22Rv1 (cell line): ENCODE data around the gene SPAG17.

Source experiments
- H3K27ac ChIP-seq: fragments of 450-650 bp; 2 replicates; pipeline ENCODE4 v1.5.1; 2017
- ZFX ChIP-seq: fragments of 450-650 bp; IDR thresholded peaks from 2 replicates; pipeline ENCODE4 v1.6.1; 2017; ENCODE audit warnings: antibody characterized with exemption, borderline replicate concordance
- TF ChIP-seq, protein P1 (sequence below): fragments of 450-650 bp; IDR thresholded peaks from 2 replicates; pipeline ENCODE4 v1.5.1; 2017; ENCODE audit warnings: mild to moderate bottlenecking

Gene SPAG17

DNA sequence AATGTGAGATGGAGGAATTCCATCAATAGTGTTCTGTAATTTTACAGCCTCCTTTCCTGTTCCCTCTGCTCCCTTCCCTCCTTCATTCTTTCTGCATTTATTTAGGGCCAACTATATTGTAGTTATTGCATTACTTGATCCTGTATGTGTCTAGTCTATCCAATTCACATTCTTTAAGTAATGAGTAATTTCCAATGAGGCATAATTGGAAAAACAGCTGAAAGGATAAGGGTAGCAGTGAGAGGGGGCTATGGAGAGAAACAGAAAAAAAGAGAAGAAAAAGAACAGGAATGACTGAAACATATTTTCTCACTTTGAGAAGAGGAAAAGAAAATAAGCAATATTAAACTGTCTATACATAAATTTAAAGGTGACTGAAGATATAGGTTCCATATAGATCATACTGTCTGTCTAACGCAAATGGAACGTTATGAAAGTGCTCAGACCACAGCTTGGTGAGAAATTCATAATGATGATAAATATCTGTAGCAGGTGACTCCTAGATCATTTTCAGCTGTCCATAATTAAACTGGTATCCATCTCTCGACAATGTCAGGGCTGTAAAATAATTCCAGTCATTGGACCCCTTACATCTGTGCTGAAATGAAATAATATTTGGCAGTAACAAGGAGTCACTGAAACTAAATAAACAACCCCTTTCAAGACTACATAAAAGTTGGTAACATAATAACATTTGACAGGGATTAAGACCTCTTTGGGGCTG lies 61.8 kb downstream of the SPAG17 start:
- H3K27ac ChIP-seq, result peak overlapping the region; percentile 63
- TF ChIP-seq, protein P1, sequence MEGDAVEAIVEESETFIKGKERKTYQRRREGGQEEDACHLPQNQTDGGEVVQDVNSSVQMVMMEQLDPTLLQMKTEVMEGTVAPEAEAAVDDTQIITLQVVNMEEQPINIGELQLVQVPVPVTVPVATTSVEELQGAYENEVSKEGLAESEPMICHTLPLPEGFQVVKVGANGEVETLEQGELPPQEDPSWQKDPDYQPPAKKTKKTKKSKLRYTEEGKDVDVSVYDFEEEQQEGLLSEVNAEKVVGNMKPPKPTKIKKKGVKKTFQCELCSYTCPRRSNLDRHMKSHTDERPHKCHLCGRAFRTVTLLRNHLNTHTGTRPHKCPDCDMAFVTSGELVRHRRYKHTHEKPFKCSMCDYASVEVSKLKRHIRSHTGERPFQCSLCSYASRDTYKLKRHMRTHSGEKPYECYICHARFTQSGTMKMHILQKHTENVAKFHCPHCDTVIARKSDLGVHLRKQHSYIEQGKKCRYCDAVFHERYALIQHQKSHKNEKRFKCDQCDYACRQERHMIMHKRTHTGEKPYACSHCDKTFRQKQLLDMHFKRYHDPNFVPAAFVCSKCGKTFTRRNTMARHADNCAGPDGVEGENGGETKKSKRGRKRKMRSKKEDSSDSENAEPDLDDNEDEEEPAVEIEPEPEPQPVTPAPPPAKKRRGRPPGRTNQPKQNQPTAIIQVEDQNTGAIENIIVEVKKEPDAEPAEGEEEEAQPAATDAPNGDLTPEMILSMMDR, result no peak
- no peak for TF ChIP-seq ZFX

DNA sequence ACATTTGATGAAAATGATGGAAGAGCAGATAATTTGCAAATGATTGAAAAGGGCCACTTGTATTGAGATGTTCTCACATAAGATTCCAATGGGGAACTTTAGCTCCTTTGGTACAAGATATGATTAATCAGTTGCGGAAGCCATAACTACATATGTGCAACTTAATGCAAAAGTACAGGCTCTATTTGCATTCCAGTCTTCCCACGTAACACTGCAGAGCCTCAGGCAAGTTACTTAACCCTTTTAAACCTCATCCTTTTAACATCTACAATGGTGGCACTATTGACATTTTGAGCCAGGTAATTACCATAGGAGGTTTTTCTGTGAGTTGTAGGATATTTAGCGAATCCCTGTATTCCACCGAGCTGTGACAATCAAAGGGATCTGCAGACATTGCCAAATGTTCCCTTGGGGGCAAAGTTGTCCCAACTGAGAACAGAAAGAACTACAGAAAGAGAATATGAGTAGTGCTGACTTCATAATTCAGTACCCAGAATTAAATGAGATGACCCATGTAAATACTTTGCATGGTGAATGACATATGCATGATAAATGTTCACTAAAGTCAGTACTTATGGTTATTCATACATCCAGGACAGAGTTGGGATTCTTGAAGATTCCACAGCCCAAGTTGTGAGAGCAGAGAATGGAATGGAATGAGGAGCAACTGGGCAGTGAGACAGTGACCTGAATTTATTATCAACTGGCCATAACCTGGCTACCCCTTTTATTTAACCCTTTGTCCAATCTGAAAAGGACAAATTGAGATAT lies 62.6 kb downstream of the SPAG17 start:
- TF ChIP-seq ZFX, result no peak
- TF ChIP-seq, protein P1, result no peak

DNA sequence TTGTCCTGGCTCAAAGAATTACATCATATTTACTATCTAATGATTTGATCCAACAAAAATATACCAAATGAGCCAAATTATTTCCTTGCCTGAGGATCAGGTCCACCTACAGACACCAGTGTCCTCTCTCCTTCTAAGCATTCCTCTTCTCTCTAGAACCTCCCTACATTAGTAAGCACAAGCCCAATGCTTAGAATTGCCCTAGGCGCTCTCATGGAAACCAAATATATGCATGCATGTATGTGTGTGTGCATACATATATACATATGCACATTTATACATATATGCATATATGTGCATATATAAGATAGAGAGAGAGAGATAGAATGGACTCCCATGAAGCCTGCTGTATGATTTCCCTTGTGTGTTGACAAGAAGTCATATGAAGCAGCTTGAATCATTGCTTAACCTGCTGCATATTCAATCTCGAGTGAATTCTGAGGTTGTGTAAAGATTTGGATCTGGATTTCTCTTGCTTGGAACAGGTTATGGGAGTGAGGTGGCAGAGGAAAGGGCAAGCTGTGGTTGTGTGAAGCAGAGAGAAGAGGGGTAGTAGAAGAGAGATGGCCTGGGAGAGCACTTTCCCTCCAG lies 66.1 kb downstream of the SPAG17 start:
- TF ChIP-seq ZFX, result no peak
- TF ChIP-seq, protein P1, result no peak
- peak overlapping the region; percentile 93 for H3K27ac ChIP-seq

More for the DNA sequence above, 62.6 kb downstream of the SPAG17 start:
- peak overlapping the region; percentile 63 for H3K27ac ChIP-seq

GRCh38 chr1:118118469-118118868 lies 66.6 kb downstream of the SPAG17 start:
- TF ChIP-seq, protein P1, result no peak
- TF ChIP-seq ZFX, result no peak

DNA sequence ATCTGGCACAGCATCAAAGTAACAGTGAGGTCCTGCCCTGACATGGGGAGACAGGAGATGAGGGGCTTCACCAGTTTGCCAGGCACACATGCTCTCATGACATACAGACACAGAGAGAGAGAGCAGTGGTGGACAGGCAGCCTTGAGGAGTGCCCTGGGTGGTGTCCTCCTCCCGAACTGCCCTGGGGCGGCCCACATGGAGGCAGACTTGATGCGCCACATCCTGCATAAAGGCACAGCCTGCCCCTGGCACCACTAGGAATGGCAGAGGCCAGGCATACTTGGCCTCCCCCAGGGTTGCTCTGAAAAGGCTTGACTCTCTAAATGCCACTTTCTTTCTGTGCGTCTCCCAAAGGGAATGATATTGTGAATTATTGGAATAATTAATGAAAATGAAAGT lies 67.5 kb downstream of the SPAG17 start:
- H3K27ac ChIP-seq, result peak overlapping the region; percentile 93
- no peak for TF ChIP-seq ZFX
- TF ChIP-seq, protein P1, result no peak

More at GRCh38 chr1:118118469-118118868, 66.6 kb downstream of the SPAG17 start:
- peak overlapping the region; percentile 93 for H3K27ac ChIP-seq

DNA sequence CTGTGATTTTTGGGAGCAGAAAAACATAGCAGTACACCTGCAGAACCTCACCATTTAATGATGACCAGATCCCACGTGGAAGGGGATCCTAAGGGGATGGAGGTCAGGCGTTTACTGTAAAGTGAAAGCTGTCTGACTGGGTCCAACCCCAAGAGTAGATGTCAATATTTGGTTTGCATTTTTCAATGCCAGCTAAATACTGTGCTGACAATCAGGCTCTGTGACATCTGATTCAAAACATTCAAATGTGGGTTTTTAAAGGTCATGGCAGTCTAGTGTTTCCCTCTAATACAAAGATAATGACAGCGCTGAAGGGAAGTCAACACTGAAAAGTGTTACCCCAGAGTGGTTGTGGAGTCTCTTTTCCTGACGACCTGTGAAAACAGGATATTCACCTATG lies 68.1 kb downstream of the SPAG17 start:
- TF ChIP-seq, protein P1, result no peak
- TF ChIP-seq ZFX, result no peak
- peak overlapping the region; percentile 93 for H3K27ac ChIP-seq
